Stimulated activated CD8-positive, alpha-beta memory T cell treated with anti-CD3 and anti-CD28 coated beads, Interleukin-15, amount 100 ng/mL, for 4 hours (primary cell): ENCODE measurements around the gene LY86.

Source experiments
- DNase-seq, 2 donors: peaks; one replicate each; pipeline ENCODE4 v3.0.0-alpha.2; 2020; ENCODE audit warnings: low read depth in 2 of 2

LY86 gene

GRCh38 chr6:6623553-6623952 is 35.0 kb downstream of the LY86 start:
- DNase-seq: no peak

GRCh38 chr6:6624269-6624990 is 35.9 kb downstream of the LY86 start:
- no peak for DNase-seq

GRCh38 chr6:6626187-6626586 is 37.7 kb downstream of the LY86 start:
- DNase-seq: no peak

- DNase-seq: no peak
Measured at GRCh38 chr6:6629402-6629801, 40.9 kb downstream of the LY86 start.

GRCh38 chr6:6631053-6631452 is 42.5 kb downstream of the LY86 start:
- DNase-seq: no peak

GRCh38 chr6:6631534-6632276 is 43.2 kb downstream of the LY86 start:
- DNase-seq: no peak

- no peak for DNase-seq
Measured at GRCh38 chr6:6633898-6634734, 45.6 kb downstream of the LY86 start.

GRCh38 chr6:6634735-6635075 is 46.2 kb downstream of the LY86 start:
- DNase-seq: no peak

- no peak for DNase-seq
Measured at GRCh38 chr6:6635291-6635690, 46.8 kb downstream of the LY86 start.

- DNase-seq: no peak
Measured at GRCh38 chr6:6635869-6636268, 47.3 kb downstream of the LY86 start.

GRCh38 chr6:6639572-6639971 is 51.1 kb downstream of the LY86 start:
- no peak for DNase-seq

GRCh38 chr6:6640926-6641325 is 52.4 kb downstream of the LY86 start:
- no peak for DNase-seq

- DNase-seq: no peak
Measured at GRCh38 chr6:6643398-6643797, 54.9 kb downstream of the LY86 start.

- DNase-seq: no peak
Measured at GRCh38 chr6:6645261-6645917, 56.9 kb downstream of the LY86 start.

- DNase-seq: no peak
Measured at GRCh38 chr6:6646384-6646783, 57.9 kb downstream of the LY86 start.

GRCh38 chr6:6646859-6647258 is 58.3 kb downstream of the LY86 start:
- DNase-seq: no peak

- DNase-seq: no peak
Measured at GRCh38 chr6:6648692-6649343, 60.3 kb downstream of the LY86 start.

- DNase-seq: no peak
Measured at GRCh38 chr6:6649824-6650349, 61.4 kb downstream of the LY86 start.

- no peak for DNase-seq
Measured at GRCh38 chr6:6650839-6651238, 62.3 kb downstream of the LY86 start.

GRCh38 chr6:6651335-6651734 is 62.8 kb downstream of the LY86 start:
- no peak for DNase-seq

GRCh38 chr6:6652932-6653331 is 64.4 kb downstream of the LY86 start:
- no peak for DNase-seq
